ENCODE results near the gene OR52E8.

The OR52E8 gene

DNA sequence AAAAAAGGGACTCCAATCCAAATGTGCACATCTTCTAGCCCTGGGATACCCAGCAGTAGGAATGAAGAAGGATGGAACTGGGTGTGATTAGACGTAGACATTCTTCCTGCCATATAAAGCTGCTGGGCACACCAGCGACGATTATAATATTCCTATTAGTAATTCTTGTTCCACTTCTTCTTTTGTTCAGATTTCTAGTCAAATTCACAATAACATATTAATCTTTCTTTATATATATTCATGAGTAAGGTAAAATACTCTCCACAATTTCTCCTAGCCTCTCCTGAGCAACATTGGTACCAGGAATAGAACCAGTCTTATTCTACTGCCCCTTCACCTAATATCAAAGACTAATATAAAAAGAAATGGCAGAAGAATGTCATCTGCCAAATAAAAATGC is at the start of gene OR52E8:
OR52E8 (minus strand) TSS at position 101 of the 400 bp plus-strand sequence; CDS start at position 101, 0 bp downstream.
- no peak for DNase-seq

DNA sequence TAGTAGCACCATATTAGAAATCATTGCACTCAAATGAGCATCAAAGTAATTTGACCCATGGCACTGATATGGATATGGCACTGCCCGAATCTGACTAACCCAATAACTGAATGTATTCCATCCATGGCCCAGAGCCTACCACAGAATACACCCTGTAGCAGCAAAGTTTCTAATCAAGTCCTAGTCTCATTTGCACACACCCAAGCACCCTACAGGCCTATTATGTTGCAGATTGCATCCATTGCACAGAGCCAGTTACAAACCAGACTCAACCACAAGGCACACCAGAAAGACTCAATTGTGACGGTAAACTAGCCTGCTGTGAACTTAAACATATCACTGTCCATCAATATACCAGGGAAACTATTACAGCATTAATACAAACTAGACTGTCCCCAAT is 42.0 kb upstream of the OR52E8 start:
- no peak for DNase-seq

DNA sequence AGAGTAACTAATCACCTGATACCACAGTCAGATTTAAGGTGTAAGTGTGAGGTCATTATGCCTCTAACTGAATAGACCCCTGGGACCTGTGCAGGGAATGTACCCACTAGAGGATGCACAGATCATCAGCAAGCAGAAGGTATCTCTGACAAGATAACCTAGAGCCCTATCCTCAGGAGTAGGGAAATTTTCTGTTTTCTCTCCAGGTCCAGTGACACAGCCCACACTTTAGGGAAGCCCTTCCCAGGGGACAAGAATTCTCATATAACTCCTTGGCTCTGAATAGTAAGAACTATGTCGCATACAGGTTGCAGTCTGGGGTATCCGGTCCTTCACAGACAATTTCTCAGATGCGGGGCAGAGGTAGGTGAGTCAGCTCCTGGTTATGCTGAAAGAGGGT is 35.4 kb upstream of the OR52E8 start, which contains the start of gene OR52E5:
OR52E5 (plus strand) TSS at position 301 of the 400 bp plus-strand sequence. CDS start 7,569 bp downstream, outside the sequence.
- DNase-seq = no peak

DNA sequence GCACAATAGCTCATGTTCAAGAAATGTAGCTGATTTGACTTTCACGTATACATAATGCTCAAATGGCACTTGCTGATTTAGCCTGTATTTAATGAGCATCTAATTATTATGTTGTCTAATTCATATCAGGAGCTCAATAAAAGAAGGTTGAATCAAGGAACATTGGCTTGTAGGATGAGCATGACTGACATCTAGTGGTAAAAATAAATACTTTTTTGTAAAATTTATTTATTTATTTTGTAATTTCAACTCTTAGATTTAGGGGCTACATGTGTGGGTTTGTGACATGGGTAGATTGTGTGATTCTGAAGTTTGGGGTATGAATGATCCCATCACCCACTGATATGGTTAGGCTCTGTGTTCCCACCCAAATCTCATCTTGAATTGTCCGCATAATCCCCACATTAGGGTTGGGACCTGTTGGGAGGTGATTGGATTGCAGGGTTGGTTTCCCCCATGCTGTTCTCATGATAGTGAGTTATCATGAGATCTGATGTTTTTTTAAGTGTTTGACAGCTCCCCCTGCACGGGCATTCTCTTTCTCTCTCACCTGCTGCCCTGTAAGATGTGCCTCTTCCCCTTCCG is 33.8 kb upstream of the OR52E8 start:
- peak; percentile 6 to 37 for DNase-seq

DNA sequence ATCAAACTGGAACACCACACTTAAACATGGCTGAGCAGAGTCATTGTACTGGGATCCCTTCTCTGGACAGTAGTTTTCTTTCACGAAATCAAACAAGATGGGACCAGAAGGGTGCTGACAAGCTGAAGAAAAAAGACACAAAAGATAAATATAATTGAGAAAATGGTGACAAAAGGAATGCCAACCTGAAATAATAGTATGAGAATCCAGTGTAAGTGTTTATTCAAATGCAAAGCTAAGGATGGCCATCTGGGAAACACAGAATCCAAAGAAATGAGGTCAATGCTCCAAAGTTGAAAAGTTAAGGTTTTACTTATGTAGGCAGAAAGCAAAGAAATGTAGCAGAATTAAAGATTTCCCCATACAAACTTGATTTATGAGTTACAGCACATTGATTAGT is 30.2 kb upstream of the OR52E8 start:
- no peak for DNase-seq

DNA sequence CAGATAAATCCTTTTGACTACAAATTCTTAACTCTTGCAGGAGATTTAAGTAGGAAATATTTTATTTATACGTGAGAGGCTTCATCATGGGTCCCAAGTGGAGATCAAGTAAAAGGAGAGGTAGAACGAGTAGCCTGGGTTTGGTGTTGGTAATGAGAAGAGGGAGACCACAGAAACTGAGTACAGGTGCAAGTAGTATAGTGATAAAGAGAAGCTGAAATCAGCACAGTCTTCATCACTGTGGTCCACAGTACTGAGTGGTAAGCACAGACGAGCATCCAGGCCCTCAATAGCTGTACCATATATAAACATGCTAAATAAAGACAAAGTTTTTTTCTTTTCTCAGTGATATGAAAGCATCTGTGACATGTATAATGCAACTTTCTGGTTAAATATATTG is 29.7 kb upstream of the OR52E8 start:
- no peak for DNase-seq

DNA sequence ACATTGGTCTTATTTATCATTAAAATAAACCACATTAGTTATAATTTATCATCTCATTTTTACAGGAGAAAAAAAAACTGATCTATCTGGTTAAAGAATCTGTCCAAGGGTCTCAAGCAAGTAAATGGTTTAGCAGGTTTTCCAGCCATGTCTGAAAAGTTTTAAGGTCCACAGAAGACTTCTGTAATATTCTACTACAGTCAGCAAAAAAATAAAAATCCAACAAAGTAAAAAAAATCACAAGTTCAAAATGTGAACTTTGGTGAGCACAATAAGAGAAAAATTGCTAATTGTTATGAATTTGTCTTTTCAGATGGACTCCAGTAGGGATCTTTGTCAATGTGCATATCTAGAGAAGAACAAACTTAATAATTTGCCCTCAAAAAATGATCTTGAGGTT is 24.3 kb upstream of the OR52E8 start:
- no peak for DNase-seq

DNA sequence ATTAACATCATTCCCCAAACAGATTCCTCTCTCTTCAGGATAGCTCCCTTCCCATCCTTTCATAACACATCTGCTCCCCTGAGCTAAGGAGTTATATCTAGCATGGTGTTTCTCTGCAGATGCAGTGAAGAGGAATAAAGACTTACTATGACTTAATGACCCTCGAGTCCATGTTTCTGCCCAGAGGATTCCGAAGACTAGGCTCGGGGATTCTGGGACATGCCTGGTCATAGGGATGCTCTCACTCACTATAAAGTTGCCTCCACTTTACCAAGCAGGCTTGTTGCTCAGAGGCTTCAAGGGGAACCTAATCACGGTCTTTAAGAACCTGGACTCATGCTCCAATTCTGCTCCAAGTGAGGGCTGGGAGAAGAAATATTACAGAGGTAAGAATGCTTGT is 22.8 kb upstream of the OR52E8 start, which contains the start of gene OR52E4:
OR52E4 (plus strand) TSS at position 301 of the 400 bp plus-strand sequence. CDS start 3,664 bp downstream, outside the sequence.
- DNase-seq = no peak

DNA sequence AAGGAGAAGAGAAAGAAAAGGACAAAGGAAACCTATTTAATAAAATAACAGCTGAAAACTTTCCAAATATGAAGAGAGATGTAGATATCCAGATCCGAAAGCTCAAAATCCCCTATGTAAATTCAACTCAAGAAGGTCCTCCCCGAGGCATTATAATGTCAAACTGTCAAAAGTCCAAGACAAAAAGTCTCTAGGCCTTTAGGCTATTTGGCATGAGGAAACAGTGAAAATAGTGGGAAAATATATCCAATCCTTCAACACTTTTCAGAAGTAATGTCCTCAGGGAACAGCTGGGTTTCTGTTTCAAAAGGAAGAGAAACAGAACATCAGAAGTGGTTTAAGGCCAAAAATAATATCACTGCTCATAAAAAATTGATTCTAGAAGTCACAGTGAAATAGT is 21.1 kb upstream of the OR52E8 start:
- no peak for DNase-seq

DNA sequence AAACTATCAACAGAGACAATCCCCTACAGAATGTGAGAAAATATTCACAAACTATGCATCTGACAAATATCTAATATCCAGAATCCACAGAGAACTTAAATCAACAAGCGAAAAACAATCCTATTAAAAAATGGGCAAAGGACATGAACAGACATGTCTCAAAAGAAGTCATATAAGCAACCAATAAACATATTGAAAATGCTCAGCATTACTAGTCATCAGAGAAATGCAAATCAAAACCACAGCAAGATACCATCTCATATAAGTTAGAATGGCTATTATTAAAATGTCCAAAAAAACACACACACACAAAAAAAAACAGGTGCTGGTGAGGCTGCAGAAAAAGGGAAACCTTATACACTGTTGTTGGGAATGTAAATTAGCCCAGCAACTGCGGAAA is 8.3 kb upstream of the OR52E8 start:
- DNase-seq = no peak

DNA sequence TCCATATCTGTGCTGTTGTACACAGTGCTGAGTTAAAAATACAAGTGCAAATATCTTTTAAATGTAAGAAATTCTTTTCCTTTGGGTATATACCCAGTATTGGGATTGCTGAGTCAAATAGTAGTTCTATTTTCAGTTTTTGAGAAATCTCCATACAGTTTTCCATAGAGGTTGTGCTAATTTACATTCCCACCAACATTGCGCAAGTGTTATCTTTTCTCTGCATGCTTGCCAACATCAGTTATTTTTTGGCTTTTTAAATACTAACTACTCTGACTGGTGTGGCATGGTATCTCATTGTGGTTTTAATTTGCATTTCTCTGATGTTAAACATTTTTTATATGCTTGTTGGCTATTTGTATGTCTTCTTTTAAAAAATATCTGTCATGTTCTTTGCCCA is 6.5 kb downstream of the OR52E8 start:
- DNase-seq = no peak

DNA sequence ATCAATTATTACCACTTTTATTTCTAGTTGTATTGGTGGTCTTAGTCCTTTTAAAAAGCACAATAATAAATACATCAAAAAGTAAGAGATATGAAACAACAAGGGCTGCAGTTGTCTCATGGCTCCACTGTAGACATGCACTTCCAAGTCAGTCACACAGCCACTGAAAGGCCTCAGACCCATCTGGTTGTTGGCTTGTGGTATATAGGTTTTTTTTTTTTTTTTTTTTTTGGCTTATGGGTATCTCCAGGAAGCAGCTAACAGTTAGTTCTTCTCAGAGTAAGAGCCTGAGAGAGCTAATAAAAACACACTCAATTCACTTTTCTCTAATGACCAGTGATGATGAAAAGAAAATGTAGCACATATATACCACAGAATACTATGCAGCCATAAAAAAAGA is 9.8 kb downstream of the OR52E8 start:
- DNase-seq = no peak

DNA sequence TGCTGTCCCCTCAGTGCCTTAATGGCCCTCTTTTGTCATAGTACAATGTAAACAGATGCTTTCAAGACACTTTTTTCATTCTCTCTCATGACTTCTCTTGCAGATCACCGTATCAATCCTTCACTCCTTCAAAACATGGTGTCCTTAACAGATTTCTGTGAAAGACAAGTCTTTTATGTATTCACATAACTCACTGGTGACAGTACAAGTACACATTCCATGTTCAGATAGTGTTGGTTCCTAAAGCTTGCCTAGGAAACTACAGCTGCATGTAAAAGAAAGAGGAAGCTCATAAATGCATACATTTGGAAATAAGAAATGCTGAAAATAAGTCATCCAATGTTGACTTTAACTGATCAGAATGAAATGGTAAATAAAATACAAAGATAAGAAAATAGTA is 10.8 kb downstream of the OR52E8 start:
- DNase-seq = no peak

DNA sequence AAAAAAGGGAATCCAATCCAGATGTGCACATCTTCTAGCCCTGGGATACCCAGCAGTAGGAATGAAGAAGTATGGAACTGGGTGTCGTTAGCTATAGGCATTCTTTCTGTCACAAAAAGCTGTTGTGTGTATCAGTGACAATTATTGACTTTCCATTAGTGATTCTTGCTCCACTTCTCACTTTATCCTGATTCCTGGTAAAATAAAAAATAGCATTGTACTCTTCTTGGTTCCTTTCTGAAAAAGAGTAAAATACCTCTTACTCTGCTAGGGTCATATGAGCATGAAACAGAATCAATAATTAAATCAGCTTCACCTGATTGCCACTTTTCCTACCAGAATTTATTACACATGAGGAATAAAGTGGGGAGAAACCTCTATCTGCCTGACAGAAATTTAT is 15.7 kb downstream of the OR52E8 start, which contains the start of gene OR52E6:
OR52E6 (minus strand) TSS at position 101 of the 400 bp plus-strand sequence; CDS start at position 101, 0 bp downstream.
- DNase-seq = no peak

DNA sequence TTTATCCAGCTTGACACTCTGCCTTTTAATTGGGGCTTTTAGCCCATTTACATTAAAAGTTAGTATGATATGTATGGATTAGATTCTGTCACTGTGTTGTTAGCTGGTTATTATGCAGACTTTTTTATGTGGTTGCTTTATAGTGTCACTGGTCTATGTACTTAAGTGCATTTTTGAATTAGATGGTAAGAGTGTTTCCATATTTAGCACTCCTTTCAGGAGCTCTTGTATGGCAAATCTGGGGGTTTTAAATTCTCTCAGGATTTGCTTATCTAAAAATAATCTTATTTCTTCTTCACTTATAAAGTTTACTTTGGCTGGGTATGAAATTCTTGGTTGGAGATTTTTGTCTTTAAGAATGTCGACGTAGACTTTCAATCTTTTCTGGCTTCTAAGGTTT is 19.8 kb downstream of the OR52E8 start:
- no peak for DNase-seq

DNA sequence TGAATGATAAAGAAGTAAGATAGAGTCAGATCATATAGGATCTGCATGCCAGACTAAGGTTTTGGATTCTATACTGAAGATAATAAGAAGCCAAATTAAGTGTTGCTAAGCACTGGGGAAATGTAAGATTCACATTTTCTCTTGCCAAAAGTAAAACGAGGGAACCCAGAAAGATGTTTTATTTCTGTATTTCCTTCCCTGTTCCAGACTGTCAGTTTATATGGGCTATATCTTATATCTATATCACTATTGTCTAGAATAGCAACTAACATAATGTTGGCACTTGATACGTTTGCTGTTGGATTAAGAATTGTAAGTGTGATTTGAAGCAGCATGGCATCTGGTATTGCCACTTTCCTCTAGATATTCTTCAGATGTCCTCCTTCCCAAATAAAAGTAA is 24.0 kb downstream of the OR52E8 start:
- DNase-seq = no peak

DNA sequence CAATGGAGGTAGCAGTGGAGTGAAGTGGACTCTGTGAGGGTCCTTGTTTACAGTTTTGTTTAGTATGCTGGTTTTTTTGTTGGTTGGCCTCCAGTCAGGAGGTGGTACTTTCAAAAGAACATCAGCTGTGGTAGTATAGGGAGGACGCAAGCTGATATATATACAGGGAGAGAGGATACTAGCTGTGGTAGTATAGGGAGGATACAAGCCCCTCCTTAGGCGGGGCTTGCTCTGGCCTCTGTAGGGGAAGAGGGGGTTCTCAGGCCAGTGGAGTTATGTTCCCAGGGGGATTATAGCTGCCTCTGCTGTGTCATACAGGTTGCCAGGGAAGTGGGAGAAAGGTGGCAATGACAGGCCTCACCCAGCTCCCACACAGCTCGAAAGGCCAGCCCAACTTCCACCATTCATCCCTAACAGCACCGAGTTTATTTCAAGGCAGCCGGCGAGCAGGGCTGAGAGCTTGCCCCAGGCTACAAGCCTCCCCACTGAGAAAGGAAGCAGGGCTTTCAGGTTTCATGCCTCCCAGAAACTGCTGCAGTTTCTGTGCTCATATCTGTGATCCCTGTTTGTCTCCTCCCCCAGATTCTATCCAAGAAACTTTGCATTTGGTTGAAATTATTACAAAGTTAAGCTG is 26.2 kb downstream of the OR52E8 start:
- DNase-seq = no peak

DNA sequence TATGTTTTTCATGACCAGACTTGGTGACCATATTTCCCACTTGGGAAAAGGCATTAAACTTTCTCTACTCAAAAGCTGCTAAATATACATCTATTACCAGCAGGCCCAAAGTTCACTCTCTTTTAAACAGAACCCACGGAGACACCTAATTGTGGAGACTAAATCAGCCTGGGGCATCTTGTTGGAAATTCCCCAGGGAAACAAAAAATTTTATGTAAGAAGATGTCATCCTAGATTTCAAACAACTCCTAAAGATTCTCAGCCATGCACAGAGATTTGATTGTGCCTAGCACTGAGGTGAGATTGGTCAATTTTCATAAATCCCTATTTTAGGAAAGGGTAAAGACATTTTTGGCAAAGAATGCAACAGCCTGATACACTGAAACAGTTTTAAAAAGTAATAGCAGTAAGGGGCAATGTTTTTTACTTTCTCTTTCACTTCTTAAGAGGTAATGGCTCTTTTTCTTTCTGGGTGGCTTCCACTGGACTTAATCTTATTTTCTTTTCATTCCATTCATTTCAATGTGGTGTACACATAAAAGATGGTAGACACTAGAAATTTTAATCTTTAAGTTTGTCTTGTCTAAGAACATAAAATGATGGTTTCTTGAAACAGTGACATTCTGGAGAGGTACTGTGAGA is 39.1 kb downstream of the OR52E8 start:
- DNase-seq = peak; percentile 12 to 29

DNA sequence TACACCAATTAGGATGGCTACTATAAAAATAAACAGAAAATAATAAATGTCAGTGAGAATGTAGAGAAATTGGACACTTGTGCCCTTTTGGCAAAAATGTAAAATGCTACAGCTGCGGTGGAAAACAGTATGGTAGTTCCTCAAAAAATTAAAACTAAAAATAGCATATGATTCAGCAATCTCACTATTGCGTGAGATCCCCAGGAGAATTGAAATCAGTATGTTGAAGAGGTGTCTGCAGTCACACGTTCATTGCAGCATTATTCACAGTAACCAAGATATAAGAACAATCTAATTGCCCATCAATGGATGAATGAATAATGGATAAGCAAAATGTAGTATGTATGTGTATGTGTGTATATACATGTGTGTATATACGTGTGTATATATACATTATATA is 42.0 kb downstream of the OR52E8 start:
- DNase-seq = peak; percentile 79 to 84

DNA sequence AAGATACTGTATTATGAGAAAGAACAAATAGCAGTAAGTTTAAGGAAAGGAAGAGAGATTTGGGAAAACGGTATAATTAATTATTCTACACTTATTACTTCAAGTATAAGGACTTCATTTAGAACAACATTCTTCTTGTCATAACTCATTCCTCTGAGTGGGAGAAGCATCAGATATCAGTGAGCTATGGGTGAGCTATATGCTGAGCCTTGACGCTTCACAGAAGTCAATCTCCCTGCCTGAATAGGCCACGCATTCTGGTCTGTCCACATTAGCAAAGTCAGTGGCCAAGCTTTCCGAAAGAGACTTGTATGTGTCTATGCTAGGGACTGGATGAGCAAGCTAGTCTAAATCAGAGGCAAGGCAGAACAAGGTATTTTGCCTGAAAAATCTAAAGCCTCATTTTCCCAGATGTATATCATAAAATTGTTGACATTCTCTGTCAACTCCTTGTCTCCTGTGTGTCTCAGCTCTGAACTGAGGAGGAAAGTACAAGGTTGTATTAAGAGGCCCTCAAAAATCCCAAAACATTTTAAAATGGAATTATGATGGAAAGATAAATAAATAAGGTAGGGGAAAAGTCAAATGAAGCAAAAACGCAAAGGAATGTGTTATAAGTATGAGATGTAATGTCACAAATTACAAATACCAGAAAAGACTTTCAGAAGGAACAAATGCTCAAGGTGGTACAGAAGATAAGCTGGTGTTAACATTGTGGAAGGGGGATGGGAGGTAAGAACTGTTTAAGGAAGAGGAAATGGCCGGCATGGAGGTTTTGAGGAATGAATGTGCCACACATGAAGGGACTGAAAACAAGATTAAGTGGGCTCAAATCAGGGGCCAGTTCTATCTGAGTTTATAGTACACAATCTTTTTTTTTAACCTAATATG is 47.3 kb downstream of the OR52E8 start:
- DNase-seq = no peak

DNA sequence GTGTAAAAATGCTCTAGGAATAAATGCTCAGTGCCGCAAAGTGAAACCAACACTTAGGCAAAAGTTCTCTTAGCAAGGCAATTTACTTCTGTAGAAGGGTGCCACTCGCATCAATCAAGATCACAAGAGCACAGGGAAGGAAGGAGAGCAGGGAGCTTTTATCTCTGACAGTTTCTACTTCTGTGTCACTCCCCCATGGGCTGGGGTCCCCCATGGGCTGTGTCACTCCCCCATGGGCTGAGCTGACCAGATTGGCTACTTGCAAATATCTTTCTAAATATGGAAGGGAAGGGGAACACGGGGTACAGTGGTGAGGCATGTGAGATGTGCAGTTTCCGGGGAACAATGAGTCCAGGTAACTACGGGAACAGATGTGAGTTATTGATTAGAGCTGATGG is 48.4 kb downstream of the OR52E8 start:
- DNase-seq = peak in 1 of 2 donors; percentile 16

DNA sequence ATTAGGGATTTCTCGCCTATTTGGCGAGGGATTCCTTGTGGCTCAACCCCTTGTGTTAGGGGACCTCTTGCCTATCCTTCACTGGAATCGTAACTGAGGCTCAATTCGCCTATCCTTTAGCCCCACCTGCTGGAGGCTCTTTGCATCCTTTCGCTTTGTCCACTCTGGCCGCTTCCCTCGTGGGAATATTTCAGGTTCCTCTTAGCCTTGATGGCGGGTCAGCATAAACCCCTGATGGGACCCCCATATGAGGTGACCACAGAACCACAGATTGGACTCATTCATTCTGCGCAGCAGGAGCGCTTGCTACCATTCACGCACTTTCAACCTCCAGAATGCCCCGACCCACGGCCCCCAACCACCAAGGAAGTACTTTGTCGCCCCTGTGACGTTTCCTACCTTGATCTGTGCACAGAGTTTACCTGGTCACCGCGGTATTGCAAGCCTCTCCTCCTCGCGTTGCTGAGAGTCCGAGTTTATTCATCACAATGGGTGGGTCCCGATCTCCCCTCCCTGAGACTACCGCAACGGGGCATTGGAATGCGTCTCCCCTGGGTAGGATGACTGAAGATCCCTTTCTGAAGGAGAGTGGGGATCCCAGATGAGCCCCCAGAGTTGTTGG is 48.9 kb downstream of the OR52E8 start, which contains the start of gene OR52N2:
OR52N2 (plus strand) TSS at position 425 of the 622 bp plus-strand sequence. CDS start 11,412 bp downstream, outside the sequence.
- DNase-seq = peak; percentile 68 to 96
